GM10847 (cell line): ENCODE results near the gene OR52J3.

Source experiments
- POLR2A ChIP-seq: IDR thresholded peaks from 2 replicates; pipeline ENCODE4 v1.6.1; 2011; ENCODE audit not compliant: insufficient read length; ENCODE audit errors: extremely low read depth

Gene OR52J3

GRCh38 chr11:5046226-5046625, at the start of gene OR52J3:
TSS of gene OR52J3 (plus strand) at chr11:5046526. CDS start at chr11:5046526, 0 bp downstream.
- TF ChIP-seq POLR2A, result no peak

- no peak for TF ChIP-seq POLR2A
Observed at GRCh38 chr11:5004424-5005274, 41.7 kb upstream of the OR52J3 start.

- no peak for TF ChIP-seq POLR2A
Observed at GRCh38 chr11:5007561-5007960, 38.8 kb upstream of the OR52J3 start.

- no peak for TF ChIP-seq POLR2A
Observed at GRCh38 chr11:5011254-5011653, 35.1 kb upstream of the OR52J3 start.

GRCh38 chr11:5013012-5013411, 33.3 kb upstream of the OR52J3 start:
- no peak for TF ChIP-seq POLR2A

- TF ChIP-seq POLR2A, result no peak
Observed at GRCh38 chr11:5021996-5022395, 24.3 kb upstream of the OR52J3 start.

GRCh38 chr11:5036669-5037068, 9.7 kb upstream of the OR52J3 start:
- TF ChIP-seq POLR2A, result no peak

GRCh38 chr11:5037926-5038325, 8.4 kb upstream of the OR52J3 start:
- no peak for TF ChIP-seq POLR2A

GRCh38 chr11:5038341-5038740, 8.0 kb upstream of the OR52J3 start:
- no peak for TF ChIP-seq POLR2A

GRCh38 chr11:5040876-5041275, 5.5 kb upstream of the OR52J3 start:
- no peak for TF ChIP-seq POLR2A

GRCh38 chr11:5042091-5042490, 4.2 kb upstream of the OR52J3 start:
- no peak for TF ChIP-seq POLR2A

- TF ChIP-seq POLR2A, result no peak
Observed at GRCh38 chr11:5043380-5043779, 2.9 kb upstream of the OR52J3 start.

GRCh38 chr11:5046754-5047330, 516 bp downstream of the OR52J3 start:
- TF ChIP-seq POLR2A, result no peak

- no peak for TF ChIP-seq POLR2A
Observed at GRCh38 chr11:5059391-5059790, 13.1 kb downstream of the OR52J3 start, which contains the start of gene OR52E2. TSS of gene OR52E2 (minus strand) at chr11:5059627. CDS start at chr11:5059627, 0 bp downstream.

- no peak for TF ChIP-seq POLR2A
Observed at GRCh38 chr11:5065027-5065426, 18.7 kb downstream of the OR52J3 start.

GRCh38 chr11:5069272-5069671, 22.9 kb downstream of the OR52J3 start, which contains the start of gene OR52E1:
TSS of gene OR52E1 (plus strand) at chr11:5069572.
- no peak for TF ChIP-seq POLR2A
